ENCODE measurements around the gene ANKRD33. TPM values are rescaled to one million over a fixed set of nuclear protein-coding genes. Genes with fewer than 3 reads are reported as not detected.

Gene ANKRD33
- total RNA-seq, 1 experiment from 2014 or later = not detected

- CTCF ChIA-PET = interaction anchor here (0.6 to 1.5 kb wide), 5 partner anchors 51 to 656 kb away, joined by 3 to 5 read pairs (median 3); partner anchors contain the start of gene POU6F1
- no peak overlapping the region for H3K27ac Mint-ChIP-seq (ENCODE audit: unreplicated experiment)
- intact Hi-C loops (cut with micrococcal nuclease; ENCODE audit: unreplicated experiment) = loop anchor here (2.0 kb wide), 1 partner anchor 454 kb away; no protein-coding TSS in a partner anchor
- no peak overlapping the region for H3K4me3 Mint-ChIP-seq (ENCODE audit: low read depth, unreplicated experiment)
- no peaks in the 10 kb centered on the region for H3K36me3 Mint-ChIP-seq (ENCODE audit: insufficient read depth, unreplicated experiment)
- H3K27me3 Mint-ChIP-seq (ENCODE audit: unreplicated experiment) = peaks cover 45% of the 10 kb centered on the region
- TF ChIP-seq, protein P1, sequence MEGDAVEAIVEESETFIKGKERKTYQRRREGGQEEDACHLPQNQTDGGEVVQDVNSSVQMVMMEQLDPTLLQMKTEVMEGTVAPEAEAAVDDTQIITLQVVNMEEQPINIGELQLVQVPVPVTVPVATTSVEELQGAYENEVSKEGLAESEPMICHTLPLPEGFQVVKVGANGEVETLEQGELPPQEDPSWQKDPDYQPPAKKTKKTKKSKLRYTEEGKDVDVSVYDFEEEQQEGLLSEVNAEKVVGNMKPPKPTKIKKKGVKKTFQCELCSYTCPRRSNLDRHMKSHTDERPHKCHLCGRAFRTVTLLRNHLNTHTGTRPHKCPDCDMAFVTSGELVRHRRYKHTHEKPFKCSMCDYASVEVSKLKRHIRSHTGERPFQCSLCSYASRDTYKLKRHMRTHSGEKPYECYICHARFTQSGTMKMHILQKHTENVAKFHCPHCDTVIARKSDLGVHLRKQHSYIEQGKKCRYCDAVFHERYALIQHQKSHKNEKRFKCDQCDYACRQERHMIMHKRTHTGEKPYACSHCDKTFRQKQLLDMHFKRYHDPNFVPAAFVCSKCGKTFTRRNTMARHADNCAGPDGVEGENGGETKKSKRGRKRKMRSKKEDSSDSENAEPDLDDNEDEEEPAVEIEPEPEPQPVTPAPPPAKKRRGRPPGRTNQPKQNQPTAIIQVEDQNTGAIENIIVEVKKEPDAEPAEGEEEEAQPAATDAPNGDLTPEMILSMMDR (IDR thresholded peaks at IDR 0.05; ENCODE audit: unreplicated experiment) = no peak
- peaks cover 5% of the 10 kb centered on the region for H3K4me1 Mint-ChIP-seq (ENCODE audit: low read depth, unreplicated experiment)
- no TSS peak for BruUV-seq (replicated peaks)
- H3K9me3 Mint-ChIP-seq (ENCODE audit: low read depth, unreplicated experiment) = no peaks in the 10 kb centered on the region
- no peak for DNase-seq
Observed at GRCh38 chr12:51874486-51874885, 13.4 kb upstream of the ANKRD33 start.

DNA sequence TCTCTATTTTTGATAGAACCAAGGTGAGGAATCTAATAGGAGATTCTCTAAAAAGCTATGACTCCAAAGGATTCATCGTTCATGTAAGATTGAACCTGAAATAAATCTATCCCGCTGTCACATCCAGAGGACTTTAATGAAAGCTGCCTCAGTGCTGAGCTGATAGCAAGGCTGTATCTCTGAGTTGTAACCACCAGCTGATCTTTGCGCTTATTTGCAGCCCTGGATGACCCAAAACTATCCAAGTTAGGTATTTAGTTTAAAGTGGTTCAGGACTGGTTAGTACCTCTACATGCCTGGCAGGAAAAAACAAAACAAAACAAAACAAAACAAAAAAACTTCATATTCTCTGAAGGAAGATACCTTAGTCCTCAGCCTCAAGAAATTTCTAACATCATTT is 8.8 kb upstream of the ANKRD33 start:
- intact Hi-C loops (cut with micrococcal nuclease; ENCODE audit: unreplicated experiment) = no loop called here
- Mint-ChIP-seq H3K27me3 (ENCODE audit: unreplicated experiment) (peaks cover 8% of the 10 kb centered on the region), H3K9me3 (ENCODE audit: low read depth, unreplicated experiment) (peaks cover under 1% of the 10 kb centered on the region), H3K27ac (ENCODE audit: unreplicated experiment) (no peak overlapping the region), H3K4me3 (ENCODE audit: low read depth, unreplicated experiment) (no peak overlapping the region), H3K4me1 (ENCODE audit: low read depth, unreplicated experiment) (peaks cover 3% of the 10 kb centered on the region), H3K36me3 (ENCODE audit: insufficient read depth, unreplicated experiment) (no peaks in the 10 kb centered on the region)
- BruUV-seq (replicated peaks) = no TSS peak
- TF ChIP-seq, protein P1 (IDR thresholded peaks at IDR 0.05; ENCODE audit: unreplicated experiment) = no peak
- CTCF ChIA-PET = interaction anchor here (0.7 kb wide), 1 partner anchor 191 kb away, joined by 3 read pairs; the partner anchor contains the start of gene ATG101
- no peak for DNase-seq

GRCh38 chr12:51883295-51883694 is 4.6 kb upstream of the ANKRD33 start:
- TF ChIP-seq, protein P1 (IDR thresholded peaks at IDR 0.05; ENCODE audit: unreplicated experiment) = no peak
- H3K4me3 Mint-ChIP-seq (ENCODE audit: low read depth, unreplicated experiment) = no peak overlapping the region
- H3K4me1 Mint-ChIP-seq (ENCODE audit: low read depth, unreplicated experiment) = peaks cover 16% of the 10 kb centered on the region
- BruUV-seq (replicated peaks) = no TSS peak
- peaks cover 2% of the 10 kb centered on the region for H3K9me3 Mint-ChIP-seq (ENCODE audit: low read depth, unreplicated experiment)
- no peak for DNase-seq
- no peak overlapping the region for H3K27ac Mint-ChIP-seq (ENCODE audit: unreplicated experiment)
- H3K36me3 Mint-ChIP-seq (ENCODE audit: insufficient read depth, unreplicated experiment) = no peaks in the 10 kb centered on the region
- H3K27me3 Mint-ChIP-seq (ENCODE audit: unreplicated experiment) = no peaks in the 10 kb centered on the region
- CTCF ChIA-PET = no interaction called here
- intact Hi-C loops (cut with micrococcal nuclease; ENCODE audit: unreplicated experiment) = no loop called here

- intact Hi-C loops (cut with micrococcal nuclease; ENCODE audit: unreplicated experiment) = no loop called here
- no peak for DNase-seq
- Mint-ChIP-seq H3K27me3 (ENCODE audit: unreplicated experiment) (no peaks in the 10 kb centered on the region), H3K9me3 (ENCODE audit: low read depth, unreplicated experiment) (peaks cover 2% of the 10 kb centered on the region), H3K27ac (ENCODE audit: unreplicated experiment) (no peak overlapping the region), H3K36me3 (ENCODE audit: insufficient read depth, unreplicated experiment) (no peaks in the 10 kb centered on the region), H3K4me1 (ENCODE audit: low read depth, unreplicated experiment) (peaks cover 16% of the 10 kb centered on the region), H3K4me3 (ENCODE audit: low read depth, unreplicated experiment) (no peak overlapping the region)
- TF ChIP-seq, protein P1 (IDR thresholded peaks at IDR 0.05; ENCODE audit: unreplicated experiment) = no peak
- BruUV-seq (replicated peaks) = no TSS peak
- CTCF ChIA-PET = no interaction called here
Observed at GRCh38 chr12:51883998-51884675, 3.8 kb upstream of the ANKRD33 start.
